Right renal pelvis (tissue), 4 donors: ENCODE results near the gene RAB20. TPM values are rescaled to one million over a fixed set of nuclear protein-coding genes. Genes with fewer than 3 reads are reported as not detected.
"Not testable (repeated sequence)": the region's sequence is repeated elsewhere in the genome, so short reads cannot be mapped to it uniquely, and the experiment has no call there.

Experiments
- DNase-seq, 4 donors: peaks; one replicate each; pipeline ENCODE4 v3.0.0-alpha.2; 2013; ENCODE audit warnings: low read depth in 4 of 4, low spot score in 3 of 4, missing footprints in 1 of 4
- polyA plus RNA-seq, 4 donors: library from polyadenylated mRNA; unstranded; fragments of 120-200 nt; gene quantifications; one replicate each; pipeline ENCODE4 v1.2.1, GENCODE V29; 2013; ENCODE audit not compliant: insufficient read length in 4 of 4

The RAB20 gene
- polyA plus RNA-seq, 4 donors, result 6.6 to 11.1 (median 8.3) TPM

DNA sequence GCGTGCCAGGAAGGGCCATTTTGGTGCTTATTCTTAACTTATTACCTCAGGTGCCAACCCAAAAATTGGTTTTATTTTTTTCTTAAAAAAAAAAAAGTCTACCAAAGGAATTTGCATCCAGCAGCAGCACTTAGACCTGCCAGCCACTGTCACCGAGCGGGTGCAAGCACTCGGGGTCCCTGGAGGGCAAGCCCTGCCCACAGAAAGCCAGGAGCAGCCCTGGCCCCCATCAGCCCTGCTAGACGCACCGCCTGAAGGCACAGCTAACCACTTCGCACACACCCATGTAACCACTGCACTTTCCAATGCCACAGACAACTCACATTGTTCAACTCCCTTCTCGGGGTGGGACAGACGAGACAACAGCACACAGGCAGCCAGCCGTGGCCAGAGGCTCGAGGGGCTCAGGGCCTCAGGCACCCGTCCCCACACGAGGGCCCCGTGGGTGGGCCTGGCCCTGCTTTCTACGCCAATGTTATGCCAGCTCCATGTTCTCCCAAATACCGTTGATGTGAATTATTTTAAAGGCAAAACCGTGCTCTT is 49.3 kb downstream of the RAB20 start:
- no peak for DNase-seq

GRCh38 chr13:110511509-110512181 is 49.9 kb downstream of the RAB20 start:
- DNase-seq, result no peak

DNA sequence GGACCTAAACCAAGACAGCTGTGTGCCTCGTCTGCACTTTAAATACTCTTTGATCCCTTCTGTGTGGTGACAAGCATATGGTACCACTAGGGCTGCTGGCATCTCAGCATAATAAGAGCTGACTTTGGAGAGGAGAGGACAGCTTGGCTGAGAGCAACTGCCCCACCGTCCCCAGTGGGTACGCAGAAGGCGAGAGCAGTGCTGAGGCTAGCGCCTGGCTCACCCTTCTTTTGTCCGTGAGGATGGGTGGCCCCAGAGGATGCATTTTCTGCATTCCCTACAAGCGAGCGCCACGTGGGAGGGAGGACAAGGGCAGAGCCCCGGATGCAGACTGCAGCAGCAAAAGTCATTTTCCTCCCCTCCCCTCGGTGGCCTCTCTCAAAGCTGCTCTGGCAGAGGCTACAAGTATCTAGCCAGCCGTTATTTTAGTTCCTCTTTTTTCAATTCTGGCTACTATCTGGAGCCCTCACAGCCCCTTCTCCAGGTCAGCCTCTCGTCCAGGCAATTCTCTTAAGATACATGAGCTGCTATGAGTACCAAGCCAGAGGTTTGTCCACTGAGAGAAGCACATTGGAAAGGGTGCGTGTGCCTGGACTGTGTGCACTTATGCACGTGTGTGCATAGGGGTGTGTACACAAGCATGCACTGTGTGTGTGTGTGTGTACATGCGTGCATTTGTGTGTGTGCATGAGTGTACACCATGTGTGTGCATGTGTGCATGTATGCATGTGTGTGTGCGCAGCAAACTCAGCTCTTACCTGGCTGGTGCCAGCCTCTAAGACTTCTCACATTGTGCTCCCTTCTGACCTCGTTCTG is 51.3 kb downstream of the RAB20 start:
- no peak for DNase-seq

DNA sequence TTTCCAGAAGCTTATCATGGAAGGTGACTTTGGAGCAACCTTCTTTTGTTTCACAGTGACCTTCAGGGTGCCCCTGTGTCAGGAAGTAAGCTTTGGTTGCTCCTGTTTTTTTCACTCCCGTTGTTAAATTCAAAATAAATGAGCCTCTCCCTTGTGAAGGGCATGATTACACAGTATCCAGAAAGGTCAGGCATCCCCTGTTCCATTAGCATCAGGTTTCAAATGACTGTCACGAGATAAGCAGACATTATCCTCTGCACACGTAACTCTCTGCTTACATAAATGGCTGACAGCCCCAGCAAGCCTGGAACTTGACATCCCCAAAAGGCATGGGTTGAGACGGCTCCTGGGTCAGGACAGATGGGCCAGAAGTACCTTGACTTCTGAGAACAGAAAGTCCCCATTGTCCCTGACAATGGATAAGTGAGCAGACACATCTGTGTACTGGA is 52.0 kb downstream of the RAB20 start:
- no peak for DNase-seq

DNA sequence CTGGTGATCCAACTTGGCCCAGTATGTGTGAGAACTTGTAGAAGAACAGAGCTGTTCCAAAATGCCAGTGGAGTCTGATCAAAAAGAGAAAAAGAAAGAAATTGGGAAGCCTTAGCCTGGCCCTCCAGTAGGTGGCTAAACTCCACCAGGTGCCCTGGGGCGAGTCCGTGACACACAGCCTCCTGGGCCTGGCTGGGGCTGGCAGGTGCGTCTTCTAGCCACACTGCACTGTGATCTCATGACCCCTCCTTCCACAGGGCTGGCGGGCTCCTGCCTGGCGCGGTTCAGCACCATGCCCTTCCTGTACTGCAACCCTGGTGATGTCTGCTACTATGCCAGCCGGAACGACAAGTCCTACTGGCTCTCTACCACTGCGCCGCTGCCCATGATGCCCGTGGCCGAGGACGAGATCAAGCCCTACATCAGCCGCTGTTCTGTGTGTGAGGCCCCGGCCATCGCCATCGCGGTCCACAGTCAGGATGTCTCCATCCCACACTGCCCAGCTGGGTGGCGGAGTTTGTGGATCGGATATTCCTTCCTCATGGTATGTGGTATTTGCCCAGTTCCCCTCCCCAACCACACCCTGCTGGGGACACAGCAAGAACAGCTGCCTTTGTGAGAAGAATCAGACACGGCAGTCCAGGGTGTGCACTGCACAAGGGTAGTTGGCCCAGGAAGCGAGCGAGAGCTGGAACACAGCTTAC is 53.7 kb downstream of the RAB20 start:
- no peak for DNase-seq

GRCh38 chr13:110506859-110507566 is 54.5 kb downstream of the RAB20 start:
- no peak for DNase-seq

- DNase-seq, result no peak
These were observed 55.1 kb downstream of the RAB20 start for GRCh38 chr13:110506396-110506795.

DNA sequence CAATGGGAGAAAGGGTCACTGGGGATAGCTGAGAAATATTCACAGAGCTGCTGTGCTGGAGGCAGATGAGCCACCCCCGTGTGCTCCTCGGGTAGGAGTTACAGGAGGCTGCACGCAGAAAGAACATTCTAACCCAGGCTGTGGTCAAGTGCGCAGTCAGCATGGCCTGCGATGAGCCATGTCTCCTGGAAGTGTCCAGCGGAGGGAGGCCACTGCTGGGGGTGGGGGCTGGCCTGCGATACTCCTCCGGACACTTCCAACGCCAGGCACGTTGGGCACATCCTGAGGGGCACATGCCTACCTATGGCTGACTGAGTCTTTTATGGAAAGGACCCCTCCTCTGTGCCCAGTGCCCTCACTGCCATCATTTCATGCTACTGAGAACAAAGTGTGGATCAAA is 55.9 kb downstream of the RAB20 start:
- DNase-seq, result no peak

GRCh38 chr13:110503979-110504499 is 57.5 kb downstream of the RAB20 start:
- no peak for DNase-seq

DNA sequence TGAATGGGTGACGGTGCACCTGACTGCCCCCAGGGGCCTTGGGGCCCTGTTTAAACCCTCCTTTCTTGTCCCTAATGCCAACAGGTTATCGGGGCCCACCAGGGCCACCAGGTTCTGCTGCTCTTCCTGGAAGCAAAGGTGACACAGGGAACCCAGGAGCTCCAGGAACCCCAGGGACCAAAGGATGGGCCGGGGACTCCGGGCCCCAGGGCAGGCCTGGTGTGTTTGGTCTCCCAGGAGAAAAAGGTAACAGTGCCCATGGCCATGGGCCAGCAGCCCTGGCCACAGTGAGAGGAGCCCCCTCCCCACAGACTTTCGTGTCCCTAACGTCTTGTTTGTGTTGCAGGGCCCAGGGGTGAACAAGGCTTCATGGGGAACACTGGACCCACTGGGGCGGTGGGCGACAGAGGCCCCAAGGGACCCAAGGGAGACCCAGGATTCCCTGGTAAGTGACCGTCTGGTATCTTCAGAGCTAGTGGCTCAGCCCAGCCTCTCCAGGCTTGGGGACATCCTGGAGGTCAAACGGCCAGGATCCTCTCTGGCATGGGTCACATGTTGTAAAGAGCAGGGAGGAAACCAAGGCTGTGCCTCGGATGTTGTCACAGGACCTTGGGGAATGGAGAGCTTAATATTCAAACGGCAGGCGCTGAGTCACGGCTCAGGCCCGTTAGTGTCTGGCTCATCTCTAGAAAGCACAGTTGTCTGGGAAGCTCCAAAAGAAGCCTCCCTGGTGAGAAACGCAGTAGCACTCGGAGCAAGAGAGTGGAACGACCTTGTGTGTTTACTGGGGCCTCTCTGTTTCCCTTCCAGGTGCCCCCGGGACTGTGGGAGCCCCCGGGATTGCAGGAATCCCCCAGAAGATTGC is 58.3 kb downstream of the RAB20 start:
- no peak for DNase-seq

DNA sequence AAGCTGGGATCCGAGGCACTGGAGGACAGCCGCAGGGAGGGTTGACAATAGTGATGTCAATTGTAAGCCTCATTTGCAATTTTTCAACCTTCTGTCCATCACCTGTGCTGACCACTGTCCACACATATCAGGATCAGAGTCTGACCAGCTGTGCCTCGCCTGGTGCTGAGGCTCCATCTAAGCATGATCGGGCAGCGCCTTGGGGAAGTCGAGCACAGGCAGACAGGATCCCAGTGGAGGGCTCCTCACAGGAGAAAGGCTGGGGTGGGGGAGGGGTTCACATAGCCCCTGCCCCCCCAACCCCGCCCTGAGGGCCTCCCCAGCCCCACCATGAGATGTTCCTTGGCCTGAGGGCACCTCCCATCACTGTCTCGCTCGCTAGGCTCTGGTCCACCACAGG is 60.3 kb downstream of the RAB20 start:
- no peak for DNase-seq

DNA sequence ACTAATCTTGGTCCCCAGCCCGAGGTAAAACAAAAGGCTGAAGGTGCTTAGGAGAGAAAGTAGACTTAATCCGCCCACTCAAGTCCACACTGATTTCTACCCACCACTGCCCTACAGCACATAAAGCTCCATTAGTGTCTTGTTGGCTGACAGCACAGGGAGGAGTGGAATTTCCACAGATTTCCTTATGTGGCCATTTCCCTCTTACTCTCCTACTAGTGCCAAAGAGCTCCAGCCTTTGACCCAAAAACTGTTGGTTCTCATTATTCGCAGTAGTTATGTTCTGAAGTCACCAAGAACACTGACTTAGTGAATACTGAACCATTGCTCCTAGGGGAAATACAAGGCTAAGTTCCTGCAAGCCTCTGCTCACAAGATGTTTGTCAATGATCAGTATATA is 61.2 kb downstream of the RAB20 start:
- DNase-seq, result no peak

- DNase-seq, result no peak
These were observed 61.8 kb downstream of the RAB20 start for GRCh38 chr13:110499621-110500281.

DNA sequence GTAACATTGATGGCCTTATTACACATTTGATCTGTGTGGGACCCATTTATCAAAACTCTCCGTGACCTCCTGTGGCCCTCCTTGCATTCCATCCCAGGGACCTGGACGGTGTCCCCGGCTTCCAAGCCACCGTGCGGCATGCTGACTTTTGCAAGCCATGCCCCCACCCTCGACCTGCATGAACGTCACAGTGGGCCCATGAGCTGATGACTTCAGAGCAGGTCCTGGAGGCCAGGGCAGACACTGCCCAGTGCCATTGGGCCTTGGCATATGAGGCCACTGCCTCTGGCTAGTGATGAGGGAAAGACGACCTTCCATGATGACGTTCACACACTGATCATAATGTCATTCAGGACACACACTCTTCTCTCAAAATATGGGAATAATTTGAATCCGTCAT is 62.8 kb downstream of the RAB20 start:
- DNase-seq, result no peak

- DNase-seq, result no peak
These were observed 63.2 kb downstream of the RAB20 start for GRCh38 chr13:110498327-110498726.

GRCh38 chr13:110497896-110498295 is 63.6 kb downstream of the RAB20 start:
- DNase-seq, result not testable (repeated sequence)

DNA sequence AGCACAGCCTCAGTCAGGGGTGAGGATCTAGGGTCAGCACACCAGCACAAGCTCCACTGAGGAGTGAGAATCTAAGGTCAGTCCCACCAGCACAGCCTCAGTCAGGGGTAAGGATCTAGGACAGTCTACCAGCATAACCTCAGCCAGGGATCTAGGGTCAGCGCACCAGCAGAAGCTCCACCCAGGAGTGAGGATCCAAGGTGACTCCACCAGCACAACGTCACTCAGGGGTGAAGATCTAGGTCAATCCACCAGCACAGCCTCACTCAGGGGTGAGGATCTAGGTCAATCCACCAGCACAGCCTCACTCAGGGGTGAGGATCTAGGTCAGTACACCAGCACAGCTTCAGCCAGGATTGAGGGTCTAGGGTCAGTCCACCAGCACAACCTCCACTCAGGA is 64.5 kb downstream of the RAB20 start:
- no peak for DNase-seq

DNA sequence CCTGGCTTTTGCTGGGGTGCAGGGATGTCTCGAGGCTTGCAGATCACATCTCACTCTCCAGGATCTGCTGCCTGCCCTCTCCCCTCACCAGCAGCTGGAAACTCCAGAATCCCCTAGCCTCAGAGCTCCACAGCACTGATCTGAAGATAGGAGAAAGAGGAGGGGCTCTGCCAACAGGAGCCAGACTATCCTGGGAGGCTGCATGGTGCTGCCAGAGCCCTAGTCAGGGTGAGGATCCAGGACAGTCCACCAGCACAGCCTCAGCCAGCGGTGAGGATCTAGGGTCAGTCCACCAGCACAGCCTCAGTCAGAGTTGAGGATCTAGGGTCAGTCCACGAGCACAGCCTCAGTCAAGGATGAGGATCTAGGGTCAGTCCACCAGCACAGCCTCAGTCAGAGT is 65.2 kb downstream of the RAB20 start:
- DNase-seq, result no peak

DNA sequence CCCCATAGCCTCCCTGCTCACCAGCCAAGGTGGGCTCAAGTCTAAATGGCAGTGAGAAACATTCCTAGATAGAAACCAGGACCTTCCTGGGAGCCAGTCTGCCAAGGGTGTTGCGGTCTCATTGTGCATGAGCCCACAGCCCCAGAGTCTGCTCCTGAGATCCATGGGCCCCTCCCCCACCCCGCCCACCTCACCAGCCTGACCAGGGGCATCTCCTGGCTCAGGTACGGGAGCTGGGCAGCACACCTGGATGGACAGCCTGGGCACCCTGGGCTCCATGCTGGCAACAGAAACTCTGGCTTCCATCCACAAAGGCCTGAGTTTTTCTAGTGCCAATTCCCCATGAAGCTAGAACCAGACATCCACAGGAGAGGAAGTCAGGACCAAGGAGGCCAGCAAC is 65.6 kb downstream of the RAB20 start:
- DNase-seq, result no peak
